MCF 10A (cell line): ENCODE results near the gene SDCCAG8. TPM values are rescaled to one million over a fixed set of nuclear protein-coding genes. Genes with fewer than 3 reads are reported as not detected.
A peak's percentile ranks its signal among the peaks of the same experiment; 100 is the strongest.

Experiments
- BruUV-seq: library from RNA; stranded (reverse); fragments of 400-500 nt; replicated peaks from 2 replicates; lab custom pipeline; 2021; lab: Mats Ljungman, UMichigan
- CTCF ChIA-PET: fragments of 300-600 bp; sonication (Branson Sonifier 250); formaldehyde crosslinking; extraction: SDS; loops from one replicate; lab custom pipeline; 2021; ENCODE audit warnings: antibody characterized with exemption, inconsistent platforms; lab: Yijun Ruan, JAX
- POLR2A ChIA-PET: fragments of 300-600, 350-650 bp; sonication (Branson Sonifier 250); formaldehyde crosslinking; extraction: SDS; loops from one replicate; lab custom pipeline; 2020; ENCODE audit warnings: antibody characterized with exemption, inconsistent platforms; lab: Yijun Ruan, JAX
- DNase-seq: peaks from one replicate; pipeline ENCODE4 v3.0.0-alpha.2; 2018; ENCODE audit not compliant: unreplicated experiment
- H3K27ac Mint-ChIP-seq: one replicate; pipeline ENCODE4 v1.8.0; 2022; ENCODE audit warnings: mild to moderate bottlenecking, low read depth, mixed read lengths; ENCODE audit not compliant: unreplicated experiment
- H3K27me3 Mint-ChIP-seq: one replicate; pipeline ENCODE4 v1.8.0; 2022; ENCODE audit warnings: mixed read lengths; ENCODE audit not compliant: insufficient read depth, unreplicated experiment
- H3K36me3 Mint-ChIP-seq: one replicate; pipeline ENCODE4 v1.8.0; 2022; ENCODE audit warnings: mild to moderate bottlenecking, moderate library complexity, mixed read lengths; ENCODE audit not compliant: insufficient read depth, unreplicated experiment
- H3K4me1 Mint-ChIP-seq: one replicate; pipeline ENCODE4 v1.8.0; 2022; ENCODE audit warnings: mixed read lengths; ENCODE audit not compliant: insufficient read depth, unreplicated experiment
- H3K4me3 Mint-ChIP-seq: one replicate; pipeline ENCODE4 v1.8.0; 2022; ENCODE audit warnings: mild to moderate bottlenecking, moderate library complexity, mixed read lengths; ENCODE audit not compliant: unreplicated experiment
- H3K9me3 Mint-ChIP-seq: one replicate; pipeline ENCODE4 v1.8.0; 2022; ENCODE audit warnings: mixed read lengths; ENCODE audit not compliant: unreplicated experiment
- intact Hi-C: fragments of 100-400 bp; cut with micrococcal nuclease; formaldehyde crosslinking; loops from 2 replicates; pipeline ENCODE4 v1.14.1; 2022
- total RNA-seq: library from RNA; stranded (reverse); gene quantifications from 2 replicates; pipeline ENCODE4 v1.2.3, GENCODE V29; 2022
- TF ChIP-seq, protein P1 (sequence below): fragments of 200-600 bp; IDR thresholded peaks from one replicate; pipeline ENCODE4 v1.8.0; 2022; ENCODE audit warnings: antibody characterized with exemption, mild to moderate bottlenecking; ENCODE audit not compliant: unreplicated experiment

The SDCCAG8 gene
- total RNA-seq, 1 experiment from 2014 or later, result 128 TPM

DNA sequence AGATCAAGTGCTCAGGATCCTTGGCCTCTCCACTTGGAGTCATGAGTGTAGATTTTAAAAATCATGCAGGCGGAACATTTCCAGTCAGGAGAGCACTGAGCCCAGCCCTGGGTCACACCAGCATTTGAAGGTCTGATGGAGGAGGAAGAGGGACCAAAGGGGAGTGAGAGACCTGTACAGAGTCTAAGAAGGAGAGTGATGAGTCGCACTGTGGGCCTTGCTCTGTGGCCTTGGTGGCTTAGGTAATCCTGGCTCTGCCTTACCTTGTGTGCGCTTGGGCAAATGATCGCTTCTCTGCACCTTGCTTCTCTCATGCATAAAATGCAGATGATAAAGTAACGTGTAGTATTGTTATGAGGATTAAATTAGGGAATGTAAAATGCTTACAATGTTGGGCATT, 225.3 kb downstream of the SDCCAG8 start:
- TF ChIP-seq, protein P1, sequence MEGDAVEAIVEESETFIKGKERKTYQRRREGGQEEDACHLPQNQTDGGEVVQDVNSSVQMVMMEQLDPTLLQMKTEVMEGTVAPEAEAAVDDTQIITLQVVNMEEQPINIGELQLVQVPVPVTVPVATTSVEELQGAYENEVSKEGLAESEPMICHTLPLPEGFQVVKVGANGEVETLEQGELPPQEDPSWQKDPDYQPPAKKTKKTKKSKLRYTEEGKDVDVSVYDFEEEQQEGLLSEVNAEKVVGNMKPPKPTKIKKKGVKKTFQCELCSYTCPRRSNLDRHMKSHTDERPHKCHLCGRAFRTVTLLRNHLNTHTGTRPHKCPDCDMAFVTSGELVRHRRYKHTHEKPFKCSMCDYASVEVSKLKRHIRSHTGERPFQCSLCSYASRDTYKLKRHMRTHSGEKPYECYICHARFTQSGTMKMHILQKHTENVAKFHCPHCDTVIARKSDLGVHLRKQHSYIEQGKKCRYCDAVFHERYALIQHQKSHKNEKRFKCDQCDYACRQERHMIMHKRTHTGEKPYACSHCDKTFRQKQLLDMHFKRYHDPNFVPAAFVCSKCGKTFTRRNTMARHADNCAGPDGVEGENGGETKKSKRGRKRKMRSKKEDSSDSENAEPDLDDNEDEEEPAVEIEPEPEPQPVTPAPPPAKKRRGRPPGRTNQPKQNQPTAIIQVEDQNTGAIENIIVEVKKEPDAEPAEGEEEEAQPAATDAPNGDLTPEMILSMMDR, result no peak
- H3K4me3 Mint-ChIP-seq, result no peak overlapping the region
- peaks cover 8% of the 10 kb centered on the region for H3K9me3 Mint-ChIP-seq
- H3K27me3 Mint-ChIP-seq, result no peaks in the 10 kb centered on the region
- H3K4me1 Mint-ChIP-seq, result peaks cover 17% of the 10 kb centered on the region
- H3K36me3 Mint-ChIP-seq, result peaks cover 13% of the 10 kb centered on the region
- CTCF ChIA-PET, result interaction anchor here (0.6 to 1.6 kb wide), 4 partner anchors 90 to 1813 kb away, joined by 3 to 5 read pairs (median 3); no protein-coding TSS in a partner anchor
- POLR2A ChIA-PET, result interaction anchor here (0.7 kb wide), 1 partner anchor 325 kb away, joined by 3 read pairs; no protein-coding TSS in a partner anchor
- DNase-seq, result no peak
- H3K27ac Mint-ChIP-seq, result no peak overlapping the region
- BruUV-seq, result no TSS peak
- intact Hi-C loops, result no loop called here

DNA sequence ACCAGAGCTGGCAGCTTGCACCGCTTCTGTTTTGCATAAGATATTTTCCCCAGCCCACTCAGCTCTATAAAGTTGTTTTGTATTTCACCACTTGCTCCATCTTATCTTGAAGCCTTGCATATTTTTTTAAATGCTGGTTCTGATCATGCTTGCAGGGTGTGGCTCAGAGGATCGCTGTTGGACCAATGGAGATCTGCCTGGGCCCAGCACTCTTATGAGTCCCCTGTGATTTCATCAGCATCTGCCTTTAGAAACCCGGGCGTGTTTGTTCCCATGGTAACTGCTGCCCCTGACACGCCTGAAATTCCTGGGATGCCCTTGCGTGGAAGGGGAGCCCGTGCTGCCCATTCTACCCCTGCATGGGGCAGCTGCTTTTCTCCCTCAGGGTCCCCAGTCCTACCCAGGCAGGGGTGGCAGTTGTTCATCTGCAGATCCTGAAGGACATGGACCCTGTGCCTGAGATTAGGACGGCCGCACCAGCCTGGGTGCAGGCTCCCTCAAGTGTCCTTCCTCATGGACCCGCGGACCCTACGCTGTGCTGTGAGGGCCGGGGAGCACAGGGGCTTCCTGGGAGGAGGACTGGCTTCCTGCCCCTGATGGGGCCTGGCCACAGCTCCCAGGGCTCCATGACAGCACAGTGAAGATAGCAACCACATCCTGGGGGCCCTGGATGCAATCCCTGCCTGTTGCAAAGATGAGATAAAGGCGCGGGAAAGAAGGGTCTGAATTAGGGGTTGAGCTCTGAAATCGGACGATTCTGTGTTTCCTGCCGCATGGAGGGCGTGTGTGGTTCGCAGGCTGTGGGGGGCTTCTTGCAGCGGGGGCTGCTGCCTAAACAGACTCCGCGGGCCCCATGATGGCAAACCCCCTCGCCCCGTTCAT, 226.5 kb downstream of the SDCCAG8 start:
- ChIA-PET POLR2A (no interaction called here), CTCF (interaction anchor here (0.6 to 1.6 kb wide), 2 partner anchors 177 to 791 kb away, joined by 3 read pairs; no protein-coding TSS in a partner anchor)
- Mint-ChIP-seq H3K9me3 (peaks cover 8% of the 10 kb centered on the region), H3K36me3 (peaks cover 18% of the 10 kb centered on the region), H3K27me3 (no peaks in the 10 kb centered on the region), H3K4me3 (no peak overlapping the region), H3K27ac (peak overlapping the region; percentile 42), H3K4me1 (peaks cover 17% of the 10 kb centered on the region)
- TF ChIP-seq, protein P1, result no peak
- peak; percentile 47 for DNase-seq
- intact Hi-C loops, result no loop called here
- BruUV-seq, result no TSS peak

DNA sequence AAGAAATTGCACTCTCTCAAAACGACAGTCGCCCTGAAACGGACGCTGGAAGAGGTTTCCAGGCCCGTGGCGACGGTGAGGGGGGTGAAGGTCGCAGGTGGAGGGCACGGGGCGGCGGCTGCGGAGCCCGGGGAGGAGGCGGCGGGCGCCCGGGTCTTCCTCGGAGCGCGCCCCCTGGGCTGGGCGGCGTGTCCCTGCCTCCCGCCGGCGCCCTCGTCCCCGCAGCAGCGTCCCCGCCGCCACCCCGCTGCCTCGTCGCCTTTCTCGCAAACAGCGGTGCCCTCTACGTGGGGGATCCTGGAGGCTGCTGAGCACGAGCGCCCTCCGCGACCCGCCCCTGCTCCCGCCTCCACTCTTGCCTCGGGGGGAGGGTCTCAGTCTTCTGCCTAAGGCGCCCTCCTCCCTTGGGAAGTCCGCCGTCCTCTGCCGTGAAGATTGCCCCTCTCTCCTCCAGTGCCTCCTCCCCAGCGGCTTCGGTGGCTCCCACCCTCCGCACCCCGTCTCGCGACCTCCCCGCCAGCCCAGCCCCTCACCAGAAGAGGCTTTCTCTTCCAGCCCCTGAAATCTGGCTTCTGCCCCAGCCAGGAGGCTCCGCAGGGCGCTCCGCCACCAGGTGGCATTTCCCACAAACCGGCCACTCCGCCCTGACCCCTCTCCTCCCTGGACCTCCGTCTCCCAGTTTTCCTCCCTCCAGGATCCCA, 227.4 kb downstream of the SDCCAG8 start:
- no peak for DNase-seq
- Mint-ChIP-seq H3K4me1 (peaks cover 17% of the 10 kb centered on the region), H3K9me3 (peaks cover 8% of the 10 kb centered on the region), H3K4me3 (no peak overlapping the region), H3K36me3 (peaks cover 21% of the 10 kb centered on the region), H3K27ac (no peak overlapping the region), H3K27me3 (no peaks in the 10 kb centered on the region)
- TF ChIP-seq, protein P1, result no peak
- ChIA-PET CTCF (interaction anchor here (0.6 to 0.9 kb wide), 3 partner anchors 15 to 697 kb away, joined by 3 to 5 read pairs (median 3); no protein-coding TSS in a partner anchor), POLR2A (interaction anchor here (0.6 kb wide), 1 partner anchor 207 kb away, joined by 3 read pairs; no protein-coding TSS in a partner anchor)
- BruUV-seq, result no TSS peak
- intact Hi-C loops, result no loop called here
